Inferior parietal cortex (tissue), 1 donor: ENCODE results near the gene FAM3B.
"Not testable (repeated sequence)": the region's sequence is repeated elsewhere in the genome, so short reads cannot be mapped to it uniquely, and the experiment has no call there.

Source experiments
- DNase-seq: peaks from one replicate; pipeline ENCODE4 v3.0.0-alpha.2; 2016; ENCODE audit errors: extremely low spot score

The FAM3B gene

DNA sequence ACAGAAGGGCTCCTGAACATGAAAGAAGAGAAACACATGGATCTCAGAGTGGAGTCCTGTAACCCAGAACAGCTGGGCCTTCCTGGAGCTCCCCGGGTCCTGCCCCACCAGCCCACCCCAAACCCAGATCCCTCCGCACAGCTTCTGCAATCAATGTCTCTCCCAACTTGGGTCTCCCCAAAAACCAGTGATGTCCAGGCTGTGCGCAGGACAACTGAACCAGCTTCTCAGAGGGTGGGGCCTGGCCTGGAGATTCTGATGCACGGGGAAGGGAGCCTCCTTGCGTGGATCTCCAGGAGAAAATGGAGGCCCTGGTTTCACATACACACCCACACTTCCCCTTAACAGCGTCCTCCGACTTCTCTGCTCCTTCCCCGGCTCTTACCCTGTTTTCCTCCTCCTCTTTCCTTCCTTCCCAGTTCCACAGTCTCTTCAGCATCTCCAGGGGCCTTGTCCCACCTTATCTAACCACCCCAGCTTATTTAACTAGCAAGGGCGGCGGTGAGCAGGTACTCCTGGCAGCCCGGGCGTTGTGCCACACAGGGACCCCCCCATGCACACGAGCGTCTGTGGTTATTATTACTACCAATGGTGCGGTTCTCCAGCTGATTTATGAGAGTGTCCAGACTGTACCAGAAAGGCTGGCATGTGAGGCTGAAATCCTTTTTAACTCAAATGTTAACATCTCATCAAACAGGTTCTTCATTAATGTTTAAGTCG is 34.0 kb downstream of the FAM3B start:
- no peak for DNase-seq

DNA sequence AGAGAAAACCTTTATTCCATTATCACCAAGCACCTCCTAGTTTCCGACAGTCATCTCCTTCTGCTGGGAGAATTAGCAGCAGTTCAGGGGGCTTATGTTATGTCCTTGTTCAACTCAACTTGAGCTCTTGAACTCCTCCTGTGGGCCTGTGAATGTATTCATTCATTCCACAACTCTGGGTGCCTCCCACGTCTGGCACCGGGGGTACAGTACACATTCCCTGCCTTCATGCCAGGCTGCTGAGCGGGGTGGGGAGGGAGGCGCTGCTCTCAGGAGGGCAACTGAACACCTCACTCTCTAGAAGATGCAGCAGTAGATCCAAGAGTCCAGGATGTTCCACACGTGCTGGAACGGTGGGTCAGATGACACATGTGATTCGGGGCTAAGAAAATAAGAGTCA is 40.9 kb downstream of the FAM3B start:
- no peak for DNase-seq

DNA sequence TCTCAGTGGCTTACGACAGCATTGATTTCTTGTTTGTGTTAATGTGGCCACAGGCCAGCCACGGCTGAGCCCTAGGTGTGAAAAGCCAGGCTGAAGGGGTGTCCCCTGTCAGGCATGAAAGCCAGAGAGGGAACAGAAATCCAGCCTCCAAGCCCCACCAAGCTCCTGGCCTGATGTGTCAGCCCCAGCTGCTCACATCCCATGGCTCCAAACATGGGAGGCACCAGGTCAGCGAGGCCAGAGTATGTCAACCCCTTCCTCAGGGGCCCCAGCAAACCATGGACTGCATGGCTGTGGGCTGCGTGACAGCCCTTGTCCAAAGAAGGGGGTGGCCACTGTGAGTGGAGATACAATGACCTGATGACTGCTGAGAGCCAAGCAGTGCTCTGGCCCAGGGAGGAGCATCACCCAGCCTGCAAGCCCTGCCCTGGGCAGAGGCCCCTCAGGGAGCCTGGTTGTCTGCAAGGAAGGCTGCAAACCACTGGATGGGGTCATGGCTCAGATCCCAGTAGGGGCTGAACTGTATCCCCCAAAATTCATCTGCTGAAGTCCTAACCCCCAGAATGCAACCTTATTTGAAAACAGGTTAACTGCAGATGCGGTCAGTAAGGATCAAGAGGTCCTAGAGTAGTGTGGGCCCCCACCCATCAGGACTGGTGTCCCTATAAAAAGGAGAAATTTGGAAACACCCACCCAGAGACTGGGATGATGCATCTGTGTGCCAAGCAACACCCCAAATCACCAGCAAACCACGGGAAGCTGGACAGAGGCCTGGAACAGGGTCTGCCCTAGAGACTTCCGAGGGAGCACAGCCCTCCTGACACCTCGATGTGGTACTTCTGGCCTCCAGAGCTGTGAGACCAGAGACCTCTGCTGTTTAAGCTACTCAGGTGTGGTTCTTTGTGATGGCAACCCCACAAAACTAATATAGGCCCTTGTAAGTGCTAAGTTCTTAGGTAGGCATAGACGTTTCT is 41.9 kb downstream of the FAM3B start:
- no peak for DNase-seq

DNA sequence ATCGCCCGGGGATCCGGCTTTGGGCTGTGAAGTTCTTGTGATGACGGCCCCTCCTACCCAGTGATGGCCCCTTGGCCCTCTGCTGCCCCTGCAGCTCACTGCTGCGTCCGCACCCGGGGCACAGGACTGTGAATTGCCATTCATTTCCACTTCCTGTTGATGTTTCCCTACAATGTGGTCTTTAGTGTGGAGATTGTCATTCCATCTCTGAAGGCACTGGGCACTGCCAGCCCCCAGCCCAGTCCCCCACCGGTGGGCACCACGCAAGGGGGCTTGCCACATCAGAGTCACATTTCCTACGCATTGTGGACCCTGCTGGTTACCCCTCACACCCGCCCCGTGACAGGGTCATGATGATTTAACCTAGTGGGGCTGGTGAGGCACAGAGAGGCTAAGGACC is 42.7 kb downstream of the FAM3B start:
- no peak for DNase-seq

DNA sequence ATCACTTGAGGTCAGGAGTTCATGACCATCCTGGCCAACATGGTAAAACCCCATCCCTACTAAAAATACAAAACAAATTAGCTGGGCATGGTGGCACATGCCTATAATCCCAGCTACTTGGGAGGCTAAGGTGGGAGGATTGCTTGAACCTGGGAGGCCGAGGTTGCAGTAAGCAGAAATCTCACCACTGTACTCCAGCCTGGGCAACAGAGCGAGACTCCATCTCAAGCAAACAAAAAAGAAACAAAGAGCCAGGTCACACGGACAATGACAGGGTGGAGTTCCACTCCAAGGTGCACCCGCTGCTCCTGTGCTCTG is 43.1 kb downstream of the FAM3B start:
- not testable (repeated sequence) for DNase-seq

DNA sequence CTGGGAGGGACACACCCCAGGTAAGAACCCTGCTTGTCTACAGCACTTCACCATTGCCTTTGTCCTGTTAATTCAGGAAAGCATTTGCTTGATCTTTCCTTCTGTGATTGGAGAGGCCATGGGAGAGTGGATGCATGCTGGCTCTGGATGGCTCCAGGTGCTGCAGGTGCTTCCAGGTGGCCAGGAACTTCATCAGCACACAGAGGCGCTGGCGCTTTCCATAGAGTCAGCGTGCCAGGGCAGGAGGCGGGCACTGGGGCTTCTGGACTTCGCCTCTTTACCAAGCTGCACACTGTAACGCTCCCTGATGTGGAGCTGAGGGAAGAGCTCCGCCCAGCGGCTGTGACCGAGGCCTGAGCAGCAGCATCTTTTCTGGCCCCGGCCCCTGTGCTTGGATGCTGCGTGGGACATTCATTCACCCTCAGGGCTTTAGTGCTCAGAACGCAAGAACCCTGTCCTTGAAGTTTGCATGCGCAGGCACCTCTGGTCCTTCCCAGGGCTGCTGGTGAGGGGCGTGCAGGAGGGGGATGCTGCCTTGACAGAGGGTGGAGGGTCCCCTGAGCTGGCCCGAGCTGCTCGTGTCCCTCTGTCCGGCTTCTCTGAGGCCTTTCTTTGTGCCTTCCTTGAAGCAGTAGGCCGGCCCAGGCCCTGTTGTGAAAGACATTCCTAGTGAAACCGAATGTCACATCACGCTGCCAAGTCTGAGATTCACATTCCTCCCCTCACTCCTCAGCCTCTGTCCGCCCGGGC is 43.6 kb downstream of the FAM3B start:
- DNase-seq, result no peak

DNA sequence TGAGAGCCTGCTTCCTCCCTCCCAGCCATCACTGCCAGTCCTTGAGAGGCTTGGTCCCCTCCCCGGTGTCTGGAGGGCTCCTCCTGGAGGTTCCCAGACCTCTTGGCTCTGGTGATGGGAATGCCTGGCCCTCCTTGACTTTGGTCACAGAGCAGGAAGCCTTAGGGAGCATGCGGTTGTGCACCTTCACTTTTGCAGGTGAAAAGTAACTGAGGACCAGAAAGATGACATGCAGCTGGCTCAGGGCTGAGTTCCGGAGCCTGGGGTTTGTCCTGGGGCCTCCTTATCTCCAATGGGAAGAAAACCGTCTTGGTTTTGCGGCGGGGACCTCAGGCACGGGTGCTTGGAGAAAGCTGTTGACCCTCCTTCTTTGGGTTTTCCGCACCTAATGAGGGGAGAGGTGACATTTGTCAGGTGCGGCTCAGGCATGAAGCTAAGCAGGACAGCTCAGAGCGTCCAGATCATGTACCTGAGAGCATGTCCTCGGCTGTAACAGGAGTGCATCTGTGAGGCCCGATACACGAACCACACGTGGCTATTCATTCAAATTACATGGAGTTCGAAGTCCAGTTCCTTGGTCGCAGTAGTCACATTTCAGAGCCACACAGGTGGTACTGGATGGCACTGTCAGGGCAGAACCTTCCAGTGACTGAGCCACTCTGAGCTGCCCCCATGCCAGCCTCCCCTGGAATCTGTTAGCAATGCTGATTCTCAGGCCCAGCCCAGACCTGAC is 44.6 kb downstream of the FAM3B start:
- DNase-seq, result no peak

DNA sequence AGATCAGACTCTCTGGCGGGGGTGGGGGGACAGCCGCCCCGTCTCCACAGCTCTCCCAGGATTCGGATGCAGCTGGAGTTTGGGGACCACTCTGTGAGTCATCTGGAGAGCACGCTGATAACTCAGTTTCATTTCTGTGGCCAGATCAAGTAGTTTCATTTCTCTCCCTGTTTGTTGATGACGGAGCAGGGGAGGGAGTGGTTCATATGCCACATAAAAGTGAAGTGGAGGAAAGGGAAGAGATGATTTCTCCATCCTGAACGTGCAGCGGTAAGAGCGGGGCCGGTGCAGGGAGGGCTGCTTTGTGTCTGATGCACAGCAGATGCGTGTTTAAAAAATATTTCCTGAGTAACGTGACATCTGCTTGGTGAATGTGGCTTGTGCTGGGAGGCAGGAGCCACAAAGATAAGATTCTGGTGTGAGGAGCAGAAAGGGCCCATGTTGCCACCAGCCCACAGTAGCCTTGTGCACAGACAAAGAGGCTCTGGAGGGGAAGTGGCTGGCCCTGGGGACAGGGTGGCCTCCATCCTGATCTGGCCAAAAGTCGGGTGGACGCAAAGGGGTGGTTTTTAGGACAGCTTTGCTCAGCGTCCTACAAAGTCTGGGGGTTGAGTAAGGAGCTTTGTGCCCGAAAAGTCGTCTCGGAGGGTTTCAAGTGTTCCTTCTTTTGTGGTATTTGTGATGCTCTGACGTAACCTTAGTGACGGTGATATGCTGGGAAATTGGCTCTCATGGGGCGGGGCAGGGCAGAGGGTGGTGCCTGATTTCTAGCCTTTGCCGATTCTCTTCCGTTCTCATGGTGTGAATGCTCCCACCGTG is 45.4 kb downstream of the FAM3B start, which contains the start of gene MX2:
TSS of gene MX2 (plus strand) at position 242 of the 819 bp plus-strand sequence. CDS start 14,880 bp downstream, outside the sequence.
- DNase-seq, result no peak

DNA sequence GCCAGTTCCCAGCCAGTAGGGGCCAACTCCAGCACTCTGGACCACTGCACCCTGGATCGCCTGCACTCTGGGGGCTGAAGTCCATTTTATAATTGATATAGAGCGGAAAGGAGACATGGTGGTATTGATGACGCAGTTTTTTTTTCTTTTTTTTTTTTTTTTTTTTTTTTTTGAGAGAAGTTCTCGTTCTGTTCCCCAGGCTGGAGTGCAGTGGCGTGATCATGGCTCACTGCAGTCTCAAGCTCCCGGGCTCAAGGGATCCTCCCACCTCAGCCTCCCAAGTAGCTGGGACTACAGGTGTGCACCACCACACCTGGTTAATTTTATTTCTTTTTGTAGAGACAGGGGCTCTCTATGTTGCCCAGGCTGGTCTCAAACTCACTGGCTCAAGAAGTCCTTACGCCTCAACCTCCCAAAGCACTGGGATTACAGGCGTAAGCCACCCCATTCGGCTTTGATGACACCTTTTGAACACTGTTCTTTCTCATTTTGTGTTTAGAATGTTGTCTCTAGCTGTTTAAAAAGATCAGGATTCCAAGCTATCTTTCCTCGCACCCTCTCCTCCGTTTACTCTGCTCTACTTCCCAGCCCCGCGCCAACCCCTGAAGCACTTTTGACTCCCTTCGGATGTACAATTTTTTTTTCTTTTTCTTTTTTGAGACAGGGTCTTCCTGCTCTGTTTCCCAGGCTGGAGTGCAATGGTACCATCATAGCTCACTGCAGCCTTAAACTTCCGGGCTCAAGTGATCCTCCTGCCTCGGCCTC is 46.2 kb downstream of the FAM3B start:
- DNase-seq, result no peak

DNA sequence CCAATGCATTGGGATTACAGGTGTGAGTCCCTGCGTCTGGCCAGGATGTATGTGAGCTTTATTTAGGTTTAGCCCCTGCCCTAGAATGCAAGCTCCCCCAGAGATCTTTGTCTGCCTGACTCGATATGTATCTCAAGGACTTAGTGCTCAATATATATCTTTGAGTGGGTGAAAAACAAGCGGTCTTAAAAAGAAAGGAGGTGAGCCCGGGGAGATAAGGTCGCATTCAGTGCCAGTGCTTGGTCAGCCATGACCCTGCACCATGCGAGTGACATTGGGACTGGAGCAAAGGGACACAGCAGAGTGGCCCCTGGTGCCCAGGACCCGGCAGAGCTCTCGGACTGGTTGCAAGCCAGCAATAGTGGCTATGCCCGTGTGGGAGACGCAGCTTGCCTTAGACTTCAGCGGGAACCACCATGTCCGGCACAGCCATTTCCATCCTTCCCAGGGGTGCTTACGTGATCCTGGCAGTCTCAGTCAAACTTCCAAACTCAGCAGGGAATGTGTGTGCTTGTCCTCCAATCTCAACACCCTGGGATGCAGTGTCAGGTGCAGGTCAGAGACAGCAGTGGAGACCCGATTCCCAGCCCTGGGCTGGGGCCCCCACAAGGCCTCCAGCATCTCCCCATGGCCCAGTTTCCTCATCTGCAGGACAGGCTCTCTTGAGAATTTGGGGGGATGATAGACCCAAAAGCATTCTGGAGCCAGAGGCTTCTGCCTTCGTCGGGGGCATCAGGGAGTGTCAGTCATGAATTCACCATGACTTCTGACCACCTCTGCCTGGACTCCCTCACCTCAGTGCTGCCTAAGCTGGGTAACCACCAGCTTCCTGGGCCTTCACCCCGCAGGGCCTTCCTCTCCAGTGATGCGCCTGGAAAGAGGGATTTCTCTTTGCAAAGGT is 47.0 kb downstream of the FAM3B start:
- DNase-seq, result no peak

DNA sequence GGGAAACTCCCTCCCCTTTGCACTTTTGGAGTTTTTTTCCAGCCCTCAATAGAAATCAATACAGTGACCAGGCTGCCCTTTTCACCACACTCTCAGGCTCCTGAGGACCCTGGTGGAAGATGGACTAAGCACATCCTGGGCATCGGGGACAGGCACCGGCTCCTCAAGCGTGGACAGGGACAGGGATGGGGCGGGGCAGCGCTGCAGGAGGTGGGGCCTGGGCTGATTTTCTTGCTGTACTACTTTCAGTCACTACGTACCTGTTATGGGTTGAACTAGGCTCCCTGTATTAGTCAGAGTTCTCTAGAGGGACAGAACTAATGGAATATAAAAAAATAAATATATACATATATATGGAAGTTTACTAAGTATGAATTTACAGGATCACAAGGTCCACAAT is 47.7 kb downstream of the FAM3B start:
- no peak for DNase-seq

DNA sequence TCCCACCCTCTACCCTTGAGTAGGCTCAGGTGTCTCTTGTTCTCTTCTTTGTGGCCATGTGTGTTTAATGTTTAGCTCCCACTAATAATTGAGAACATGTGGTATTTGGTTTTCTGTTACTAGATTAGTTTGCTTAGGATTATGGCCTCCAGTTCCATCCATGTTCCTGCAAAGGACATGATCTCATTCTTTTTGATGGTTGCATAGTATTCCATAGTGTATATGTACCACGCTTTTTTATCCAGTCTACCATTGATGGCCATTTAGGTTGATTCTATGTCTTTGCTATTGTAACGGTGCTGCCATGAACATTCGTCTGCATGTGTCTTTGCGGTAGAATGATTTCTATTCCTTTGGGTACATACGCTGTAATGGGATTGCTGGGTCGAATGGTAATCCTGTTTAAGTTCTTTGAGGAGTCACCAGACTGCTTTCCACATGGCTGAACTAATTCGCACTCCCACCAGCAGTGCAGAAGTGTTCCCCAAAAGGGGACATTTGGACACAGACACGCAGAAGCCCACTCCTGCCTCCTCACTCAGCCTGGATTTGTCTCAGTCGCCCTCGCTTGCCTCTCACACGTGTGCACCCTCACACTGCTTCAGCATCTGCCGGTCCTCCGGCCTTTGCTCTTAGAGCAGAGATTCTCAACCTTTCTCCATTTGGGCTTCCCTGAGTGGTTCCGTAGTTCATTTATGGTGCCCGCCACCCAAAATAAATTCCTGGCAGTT is 48.9 kb downstream of the FAM3B start:
- DNase-seq, result no peak

DNA sequence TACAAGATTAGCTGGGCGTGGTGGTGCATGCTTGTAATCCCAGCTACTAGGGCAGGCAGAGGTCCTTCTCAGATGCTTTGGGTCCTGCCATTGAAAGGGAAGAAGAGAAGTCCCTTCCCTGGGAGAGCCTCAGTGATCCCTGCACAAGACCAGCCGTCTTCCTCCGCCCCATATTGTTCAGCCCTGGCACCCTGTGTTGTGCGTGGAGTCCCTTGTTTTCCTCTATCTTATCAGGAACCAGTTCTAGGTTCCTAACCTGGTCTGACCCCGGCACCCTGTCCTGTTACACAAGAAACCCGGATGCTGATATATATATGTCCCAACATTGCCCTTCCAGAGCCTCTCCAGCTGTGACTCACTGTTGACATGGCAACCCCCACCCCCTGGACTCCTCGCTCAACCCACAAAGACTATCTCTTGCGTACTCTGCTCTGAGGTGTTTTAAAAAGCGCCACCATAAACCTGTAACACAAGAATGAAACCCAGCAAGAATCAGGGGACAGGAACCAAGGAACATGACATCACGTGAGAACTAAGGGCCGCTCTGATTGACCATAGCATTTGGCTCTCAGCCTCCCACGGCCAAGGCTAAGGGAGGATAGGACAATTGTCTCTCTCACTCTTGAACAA is 50.0 kb downstream of the FAM3B start:
- no peak for DNase-seq

DNA sequence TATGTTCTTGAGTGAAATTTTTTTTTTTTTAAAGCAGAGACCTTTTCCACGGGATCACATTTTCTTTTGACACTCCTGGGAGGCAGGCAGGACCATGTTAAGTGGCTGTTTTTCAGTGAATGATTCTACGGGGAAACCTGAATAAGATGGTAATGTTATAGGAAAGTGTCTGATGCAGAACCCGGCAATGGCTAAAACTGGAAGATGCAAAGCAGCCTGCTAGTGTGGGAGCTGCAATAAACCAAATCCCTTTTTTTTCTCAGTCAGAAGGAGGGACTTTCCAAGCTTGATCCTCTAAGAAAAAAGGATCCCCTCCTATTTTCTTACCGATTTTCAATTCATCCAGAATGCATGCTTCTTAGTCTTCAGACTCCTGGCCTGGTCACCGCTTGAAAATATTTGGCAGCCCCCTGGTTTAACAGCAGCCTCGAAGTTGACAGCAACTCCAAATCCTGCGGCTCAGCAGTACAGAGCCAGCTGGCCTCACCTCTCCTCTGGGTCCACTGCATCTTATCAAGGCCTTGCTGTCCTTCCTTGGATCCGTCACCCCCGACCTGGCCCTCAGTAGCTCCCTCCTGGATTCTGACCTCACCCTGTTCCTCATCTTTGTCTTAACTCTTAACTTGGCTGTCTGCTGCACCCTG is 50.8 kb downstream of the FAM3B start:
- DNase-seq, result no peak

DNA sequence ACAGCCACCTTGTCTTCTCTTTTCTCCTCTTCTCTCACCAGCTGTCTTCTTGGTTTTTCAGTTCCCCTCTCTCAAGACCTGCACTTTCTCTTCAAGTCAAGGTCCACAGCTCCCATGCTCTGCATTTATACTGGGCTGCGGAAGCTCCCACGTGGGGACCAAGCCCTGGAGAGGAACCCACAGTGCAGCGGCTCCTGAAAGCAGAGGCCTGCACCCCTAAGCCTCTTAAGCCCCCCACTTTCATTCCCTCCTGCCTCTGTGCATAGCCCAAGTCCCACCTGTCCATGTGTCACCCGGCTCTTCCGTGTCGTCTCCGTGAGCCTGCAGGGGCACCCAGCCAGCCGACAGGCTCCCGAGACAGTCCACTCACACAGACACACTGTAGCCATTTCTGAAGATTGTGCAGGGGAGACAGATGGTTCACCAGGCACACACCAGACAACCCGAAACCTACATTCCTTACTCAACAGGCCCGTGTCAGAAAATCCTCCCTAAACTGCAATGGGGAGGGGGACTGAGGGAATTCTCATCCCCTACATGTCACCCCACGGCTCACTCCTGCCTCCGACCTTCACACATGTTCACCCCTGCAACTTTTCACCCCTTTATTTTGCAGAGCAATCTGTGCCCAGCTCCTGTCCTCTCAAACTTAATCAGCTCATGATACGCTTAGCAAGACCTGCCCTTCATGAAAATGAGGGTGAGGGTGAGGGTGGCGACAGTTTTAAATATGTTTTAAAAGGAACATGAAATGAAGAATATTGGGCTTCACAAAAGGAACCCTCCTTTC is 51.5 kb downstream of the FAM3B start:
- no peak for DNase-seq

DNA sequence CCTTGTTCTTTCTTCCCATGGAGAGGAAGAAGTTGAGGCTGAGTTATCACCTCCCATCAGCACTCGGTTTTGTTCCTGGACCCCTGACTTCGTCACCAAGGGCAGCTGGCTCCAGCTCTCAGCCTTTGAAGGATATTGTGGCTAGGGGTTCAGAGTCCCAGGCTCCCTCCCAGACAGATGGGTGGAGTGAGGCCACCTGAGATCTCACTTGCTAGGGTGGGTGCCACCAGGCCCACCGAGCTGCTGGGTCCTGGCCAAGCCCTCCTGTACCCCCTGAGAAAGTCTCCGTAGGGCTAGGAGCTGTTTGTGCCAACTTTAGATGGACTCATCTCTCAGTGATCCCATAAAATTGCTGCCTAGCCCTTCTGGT is 52.1 kb downstream of the FAM3B start:
- no peak for DNase-seq
